Ectodermal cell (in vitro differentiated cells): Measurements from ENCODE around the gene HACD1.

Source experiments
- H3K27ac ChIP-seq: 2 replicates; pipeline ENCODE4 v1.7.0; 2013; ENCODE audit warnings: mild to moderate bottlenecking, low read depth, low read length; ENCODE audit not compliant: insufficient read depth, poor library complexity, severe bottlenecking
- H3K27me3 ChIP-seq: 2 replicates; pipeline ENCODE4 v1.7.0; 2013; ENCODE audit warnings: mild to moderate bottlenecking, low read length; ENCODE audit not compliant: insufficient read depth, control insufficient read depth, poor library complexity, severe bottlenecking
- H3K36me3 ChIP-seq: one replicate; pipeline ENCODE4 v1.7.0; 2013; ENCODE audit warnings: low read length; ENCODE audit not compliant: control insufficient read depth, insufficient read depth
- H3K4me1 ChIP-seq: one replicate; pipeline ENCODE4 v1.7.0; 2013; ENCODE audit warnings: low read length; ENCODE audit not compliant: control insufficient read depth, insufficient read depth
- H3K4me3 ChIP-seq: 2 replicates; pipeline ENCODE4 v1.7.0; 2013; ENCODE audit warnings: low read depth, low read length, control low read depth; ENCODE audit not compliant: insufficient read depth
- H3K9me3 ChIP-seq: 2 replicates; pipeline ENCODE4 v1.7.0; 2013; ENCODE audit warnings: mild to moderate bottlenecking, low read length, moderate library complexity; ENCODE audit not compliant: control insufficient read depth
- WGBS, 2 experiments: methylation state at CpG; one replicate each; pipeline ENCODE4 v1.1.7; 2013; ENCODE audit warnings: missing lambda C conversion rate in 2 of 2; 5-methylcytosine and 5-hydroxymethylcytosine counted together

The HACD1 gene

GRCh38 chr10:17548770-17549169 lies 68.4 kb downstream of the HACD1 start:
- 93 to 96% methylated on average over 3 of the region's 3 CpGs for WGBS, 2 experiments
- Histone ChIP-seq H3K9me3 (no peaks in the 10 kb centered on the region), H3K36me3 (no peaks in the 10 kb centered on the region), H3K4me3 (no peak overlapping the region), H3K27ac (no peak overlapping the region), H3K27me3 (no peaks in the 10 kb centered on the region), H3K4me1 (no peaks in the 10 kb centered on the region)

- Histone ChIP-seq H3K36me3 (no peaks in the 10 kb centered on the region), H3K4me3 (no peak overlapping the region), H3K27ac (no peak overlapping the region), H3K27me3 (no peaks in the 10 kb centered on the region), H3K9me3 (no peaks in the 10 kb centered on the region), H3K4me1 (no peaks in the 10 kb centered on the region)
- 83 to 94% methylated on average over 2 of the region's 2 CpGs for WGBS, 2 experiments
These were observed 69.0 kb downstream of the HACD1 start for GRCh38 chr10:17548162-17548561.

GRCh38 chr10:17547060-17547459 lies 70.1 kb downstream of the HACD1 start:
- Histone ChIP-seq H3K27ac (peak overlapping the region; percentile 3), H3K9me3 (no peaks in the 10 kb centered on the region), H3K36me3 (no peaks in the 10 kb centered on the region), H3K4me3 (no peak overlapping the region), H3K27me3 (no peaks in the 10 kb centered on the region), H3K4me1 (no peaks in the 10 kb centered on the region)
- 82 to 85% methylated on average over 2 of the region's 2 CpGs for WGBS, 2 experiments

DNA sequence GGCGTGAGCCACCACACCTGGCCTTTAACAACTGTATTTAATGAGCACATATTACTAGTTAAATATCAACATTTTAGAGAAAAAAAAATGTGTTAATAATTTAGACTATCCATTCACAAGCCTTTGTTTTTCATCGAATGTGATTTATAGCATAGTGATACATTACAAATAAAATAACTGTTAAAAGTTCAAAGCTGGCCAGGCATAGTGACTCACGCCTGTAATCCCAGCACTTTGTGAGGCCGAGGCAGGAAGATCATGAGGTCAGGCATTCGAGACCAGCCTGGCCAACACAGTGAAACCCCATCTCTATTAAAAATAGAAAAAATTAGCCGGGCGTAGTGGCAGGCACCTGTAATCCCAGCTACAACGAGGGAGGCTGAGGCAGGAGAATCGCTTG lies 72.7 kb downstream of the HACD1 start:
- Histone ChIP-seq H3K4me3 (no peak overlapping the region), H3K36me3 (no peaks in the 10 kb centered on the region), H3K27ac (no peak overlapping the region), H3K4me1 (no peaks in the 10 kb centered on the region), H3K9me3 (no peaks in the 10 kb centered on the region), H3K27me3 (no peaks in the 10 kb centered on the region)
- 86 to 92% methylated on average over 8 to 9 of the region's 9 CpGs for WGBS, 2 experiments
